Ectodermal cell (in vitro differentiated cells): Measurements from ENCODE around the gene EEF2.
"Not testable (repeated sequence)": the region's sequence is repeated elsewhere in the genome, so short reads cannot be mapped to it uniquely, and the experiment has no call there.

Experiments used
- H3K27ac ChIP-seq: 2 replicates; pipeline ENCODE4 v1.7.0; 2013; ENCODE audit warnings: mild to moderate bottlenecking, low read depth, low read length; ENCODE audit not compliant: insufficient read depth, poor library complexity, severe bottlenecking
- H3K27me3 ChIP-seq: 2 replicates; pipeline ENCODE4 v1.7.0; 2013; ENCODE audit warnings: mild to moderate bottlenecking, low read length; ENCODE audit not compliant: insufficient read depth, control insufficient read depth, poor library complexity, severe bottlenecking
- H3K36me3 ChIP-seq: one replicate; pipeline ENCODE4 v1.7.0; 2013; ENCODE audit warnings: low read length; ENCODE audit not compliant: control insufficient read depth, insufficient read depth
- H3K4me1 ChIP-seq: one replicate; pipeline ENCODE4 v1.7.0; 2013; ENCODE audit warnings: low read length; ENCODE audit not compliant: control insufficient read depth, insufficient read depth
- H3K4me3 ChIP-seq: 2 replicates; pipeline ENCODE4 v1.7.0; 2013; ENCODE audit warnings: low read depth, low read length, control low read depth; ENCODE audit not compliant: insufficient read depth
- H3K9me3 ChIP-seq: 2 replicates; pipeline ENCODE4 v1.7.0; 2013; ENCODE audit warnings: mild to moderate bottlenecking, low read length, moderate library complexity; ENCODE audit not compliant: control insufficient read depth
- WGBS, 2 experiments: methylation state at CpG; one replicate each; pipeline ENCODE4 v1.1.7; 2013; ENCODE audit warnings: missing lambda C conversion rate in 2 of 2; 5-methylcytosine and 5-hydroxymethylcytosine counted together

Gene EEF2

DNA sequence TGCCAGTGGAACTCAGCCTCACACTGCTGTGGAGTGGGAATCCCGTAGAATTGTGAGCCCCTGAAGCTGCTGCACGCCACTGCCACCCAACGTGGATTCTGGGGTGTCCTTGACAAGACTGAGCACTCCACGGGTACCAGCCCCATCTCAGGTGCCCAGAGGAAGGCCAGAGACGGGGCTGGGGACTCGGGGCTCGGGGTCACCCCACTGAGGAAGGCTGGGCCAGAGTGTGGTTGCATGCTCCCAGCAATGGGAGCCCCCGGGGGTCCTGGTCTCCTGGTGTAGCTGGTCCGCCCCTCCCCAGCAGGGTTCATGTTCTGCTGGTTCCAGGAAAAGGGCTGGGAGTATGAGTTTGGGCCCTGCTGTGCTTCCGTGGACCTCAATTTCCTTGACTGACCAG is 29.6 kb downstream of the EEF2 start:
- Histone ChIP-seq H3K4me1 (peaks cover 9% of the 10 kb centered on the region), H3K4me3 (no peak overlapping the region), H3K27me3 (no peaks in the 10 kb centered on the region), H3K36me3 (peaks cover 11% of the 10 kb centered on the region), H3K27ac (no peak overlapping the region), H3K9me3 (no peaks in the 10 kb centered on the region)
- WGBS, 2 experiments: 94 to 96% methylated on average over 10 of the region's 10 CpGs

DNA sequence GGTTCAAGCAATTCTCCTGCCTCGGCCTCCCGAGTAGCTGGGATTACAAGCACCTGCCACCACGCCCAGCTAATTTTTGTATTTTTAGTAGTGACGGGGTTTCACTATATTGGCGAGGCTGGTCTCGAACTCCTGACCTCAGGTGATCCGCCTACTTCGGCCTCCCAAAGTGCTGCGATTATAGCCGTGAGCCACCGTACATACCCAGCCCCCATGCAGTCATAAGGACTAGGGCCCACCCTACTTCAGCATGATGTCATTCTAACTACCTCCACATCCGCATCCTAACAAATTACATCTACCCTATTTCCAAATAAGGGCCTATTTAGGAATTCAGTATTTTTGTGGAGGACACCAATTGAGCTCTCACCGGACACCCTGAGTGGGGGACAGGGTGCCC is 30.0 kb downstream of the EEF2 start:
- not testable (repeated sequence) for H3K27ac ChIP-seq, H3K9me3 ChIP-seq, H3K27me3 ChIP-seq, H3K4me3 ChIP-seq, H3K4me1 ChIP-seq
- 88% methylated on average over 13 of the region's 13 CpGs for WGBS, 2 experiments
- peaks cover 10% of the 10 kb centered on the region for H3K36me3 ChIP-seq

DNA sequence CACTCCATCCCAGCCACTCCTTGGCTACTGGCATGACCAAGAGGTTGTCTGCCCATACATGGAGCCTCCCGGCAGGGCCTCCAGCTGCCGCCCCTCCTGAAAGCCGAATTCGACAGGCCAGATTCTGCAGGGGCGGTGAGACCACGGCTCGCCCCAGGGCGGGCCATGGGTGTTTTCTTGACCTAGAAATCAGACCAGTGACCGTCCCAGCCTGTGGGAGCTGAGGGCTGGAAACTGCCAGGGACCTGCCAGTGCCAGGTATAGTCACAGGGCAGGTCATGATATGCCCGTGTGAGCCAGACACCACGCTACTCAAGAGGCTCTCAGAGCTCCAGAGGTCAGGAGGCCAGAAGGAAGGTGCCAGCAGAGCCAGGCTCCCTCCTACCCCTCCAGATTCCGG is 31.2 kb downstream of the EEF2 start:
- H3K27me3 ChIP-seq: no peaks in the 10 kb centered on the region
- H3K27ac ChIP-seq: no peak overlapping the region
- H3K4me3 ChIP-seq: no peak overlapping the region
- no peaks in the 10 kb centered on the region for H3K9me3 ChIP-seq
- peaks cover 9% of the 10 kb centered on the region for H3K4me1 ChIP-seq
- WGBS, 2 experiments: 91 to 92% methylated on average over 12 of the region's 12 CpGs
- peaks cover 6% of the 10 kb centered on the region for H3K36me3 ChIP-seq

DNA sequence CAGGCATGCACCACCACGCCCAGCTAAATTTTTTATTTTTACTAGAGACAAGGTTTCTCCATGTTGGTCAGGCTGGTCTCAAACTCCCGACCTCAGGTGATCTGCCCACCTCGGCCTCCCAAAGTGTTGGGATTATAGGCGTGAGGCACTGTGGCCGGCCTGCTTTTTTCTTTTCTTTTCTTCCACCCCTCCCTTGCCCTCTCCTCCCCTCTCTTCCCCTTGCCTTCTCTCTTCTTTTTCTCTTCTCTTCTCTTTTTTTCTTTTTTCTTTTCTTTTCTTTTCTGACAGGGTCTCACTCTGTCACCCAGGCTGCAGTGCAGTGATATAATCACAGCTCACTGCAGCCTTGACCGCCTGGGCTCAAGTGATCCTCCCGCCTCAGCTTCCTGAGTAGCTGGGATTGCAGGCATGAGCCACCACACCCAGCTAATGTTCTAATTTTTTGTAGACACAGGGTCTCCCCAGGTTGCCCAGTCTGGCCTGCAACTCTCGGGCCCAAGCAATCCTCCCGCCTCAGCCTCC is 32.4 kb downstream of the EEF2 start:
- not testable (repeated sequence) for H3K4me3 ChIP-seq, H3K27ac ChIP-seq, H3K4me1 ChIP-seq, H3K9me3 ChIP-seq, H3K36me3 ChIP-seq, H3K27me3 ChIP-seq
- WGBS, 2 experiments: 91 to 93% methylated on average over 9 of the region's 9 CpGs

DNA sequence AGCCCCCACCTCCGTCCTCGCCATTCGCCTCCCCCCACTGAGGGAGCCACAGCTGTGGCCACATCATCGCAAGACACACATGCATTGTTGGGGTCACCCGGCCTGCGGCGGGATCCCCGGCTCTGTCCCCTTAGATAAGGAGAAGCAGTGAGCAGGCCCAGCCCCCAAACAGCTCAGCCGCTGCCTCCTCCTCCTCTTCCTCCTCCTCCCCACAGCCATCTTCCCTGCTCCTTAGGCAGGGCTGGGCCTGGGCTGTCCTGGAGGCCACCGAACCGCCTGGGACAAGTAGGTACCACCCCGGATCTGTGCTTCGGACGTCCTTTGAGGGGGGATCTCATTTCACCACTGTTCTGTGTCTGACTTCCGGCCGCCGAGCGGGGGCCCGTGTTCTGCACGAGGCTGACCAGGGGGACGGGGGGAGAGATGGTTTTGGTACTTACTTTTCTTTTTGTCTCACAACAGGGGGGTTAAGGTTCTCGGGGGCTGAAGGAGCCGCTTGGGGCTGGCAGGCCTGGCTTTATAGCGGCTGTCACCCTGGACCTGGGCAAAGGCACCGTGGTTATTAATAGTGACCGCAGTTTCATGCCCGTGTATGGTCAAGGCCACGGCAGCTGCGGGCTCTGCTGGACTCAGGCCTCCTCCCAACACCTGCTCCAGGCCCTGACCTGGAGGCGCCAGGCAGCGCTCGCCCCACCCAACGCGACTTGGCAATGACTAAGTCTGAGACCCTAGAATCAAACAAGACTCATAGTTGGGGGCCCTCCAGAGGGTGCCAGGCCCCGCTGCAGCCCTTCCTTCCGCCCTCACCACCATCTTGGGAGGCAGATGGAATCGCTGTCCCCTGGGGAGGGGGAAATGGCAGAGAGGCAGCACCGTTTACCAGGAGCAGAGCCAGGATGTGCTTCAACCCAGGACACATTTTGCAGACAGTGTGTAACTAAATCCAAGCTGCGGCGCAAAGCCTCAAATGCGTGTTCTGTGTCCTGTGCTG is 34.1 kb downstream of the EEF2 start:
- Histone ChIP-seq H3K27ac (no peak overlapping the region), H3K27me3 (no peaks in the 10 kb centered on the region), H3K9me3 (no peaks in the 10 kb centered on the region), H3K4me3 (no peak overlapping the region), H3K36me3 (no peaks in the 10 kb centered on the region), H3K4me1 (peaks cover 9% of the 10 kb centered on the region)
- 81 to 85% methylated on average over 41 of the region's 41 CpGs for WGBS, 2 experiments

DNA sequence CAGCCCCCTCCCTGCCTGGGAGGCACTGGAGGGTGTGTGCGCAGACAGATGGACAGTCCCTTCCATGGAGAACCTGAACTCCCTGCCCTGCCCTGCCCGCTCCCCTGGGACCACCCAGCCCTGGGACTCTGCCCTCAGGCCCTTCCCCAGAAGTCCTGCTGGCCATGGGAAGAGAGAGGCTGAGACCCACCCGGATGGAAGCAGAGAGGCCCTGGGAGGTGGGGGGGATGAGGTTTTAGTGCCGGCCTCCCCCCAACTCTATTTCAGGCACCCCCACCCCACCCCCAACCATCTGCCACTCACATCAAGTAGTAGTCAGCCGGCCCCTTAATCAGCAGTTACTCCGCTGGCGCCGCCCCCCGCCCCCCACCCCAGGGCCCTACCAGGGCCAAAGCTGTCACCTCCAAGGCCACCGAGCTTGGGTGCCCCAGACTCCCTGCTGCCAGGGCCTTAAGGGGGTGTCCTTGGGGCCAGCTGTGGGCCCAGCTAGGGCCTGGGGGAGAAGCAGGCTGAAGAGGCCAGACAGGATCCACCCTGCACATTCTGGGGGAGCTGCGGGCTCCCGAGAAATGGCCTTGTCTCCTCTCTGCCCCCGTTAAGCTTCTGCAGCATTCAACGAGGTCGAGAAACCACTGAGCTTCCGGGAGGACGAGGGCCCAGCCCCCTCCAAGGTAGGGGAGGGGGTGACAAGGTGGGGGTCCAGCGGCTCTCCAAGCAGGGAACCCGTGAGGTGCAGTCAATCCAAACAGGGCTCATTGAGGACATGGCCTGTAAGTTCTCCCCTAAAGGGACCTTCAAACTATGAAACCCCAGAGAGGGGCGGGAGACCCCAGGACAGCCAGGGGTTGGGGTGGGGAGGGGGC is 35.0 kb downstream of the EEF2 start:
- no peaks in the 10 kb centered on the region for H3K27me3 ChIP-seq
- WGBS, 2 experiments: 82 to 84% methylated on average over 18 to 19 of the region's 20 CpGs
- H3K27ac ChIP-seq: no peak overlapping the region
- no peak overlapping the region for H3K4me3 ChIP-seq
- H3K36me3 ChIP-seq: no peaks in the 10 kb centered on the region
- H3K4me1 ChIP-seq: peaks cover 9% of the 10 kb centered on the region
- no peaks in the 10 kb centered on the region for H3K9me3 ChIP-seq

DNA sequence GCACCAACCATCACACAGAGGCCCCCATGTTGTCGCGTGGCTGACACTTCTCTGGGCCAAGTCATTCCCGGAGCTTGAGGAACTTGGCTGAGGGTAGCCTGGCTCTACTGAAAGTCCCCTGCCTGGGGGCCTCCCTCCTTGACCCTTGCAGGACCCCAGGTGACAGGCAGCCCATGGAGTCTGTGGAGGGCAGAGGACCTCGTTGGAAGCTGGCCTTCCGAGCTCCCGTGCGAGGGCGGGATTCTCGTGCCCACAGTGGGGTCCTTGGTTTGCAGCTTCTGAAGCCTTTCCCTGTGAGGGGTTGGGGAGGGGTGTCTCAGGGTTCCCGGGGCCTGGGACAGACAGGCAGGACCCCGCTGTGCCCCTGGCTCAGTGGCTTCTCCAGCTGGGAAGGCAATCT is 36.0 kb downstream of the EEF2 start:
- H3K36me3 ChIP-seq: no peaks in the 10 kb centered on the region
- no peaks in the 10 kb centered on the region for H3K27me3 ChIP-seq
- peaks cover 9% of the 10 kb centered on the region for H3K4me1 ChIP-seq
- H3K9me3 ChIP-seq: no peaks in the 10 kb centered on the region
- H3K27ac ChIP-seq: no peak overlapping the region
- 89 to 90% methylated on average over 11 of the region's 11 CpGs for WGBS, 2 experiments
- no peak overlapping the region for H3K4me3 ChIP-seq

DNA sequence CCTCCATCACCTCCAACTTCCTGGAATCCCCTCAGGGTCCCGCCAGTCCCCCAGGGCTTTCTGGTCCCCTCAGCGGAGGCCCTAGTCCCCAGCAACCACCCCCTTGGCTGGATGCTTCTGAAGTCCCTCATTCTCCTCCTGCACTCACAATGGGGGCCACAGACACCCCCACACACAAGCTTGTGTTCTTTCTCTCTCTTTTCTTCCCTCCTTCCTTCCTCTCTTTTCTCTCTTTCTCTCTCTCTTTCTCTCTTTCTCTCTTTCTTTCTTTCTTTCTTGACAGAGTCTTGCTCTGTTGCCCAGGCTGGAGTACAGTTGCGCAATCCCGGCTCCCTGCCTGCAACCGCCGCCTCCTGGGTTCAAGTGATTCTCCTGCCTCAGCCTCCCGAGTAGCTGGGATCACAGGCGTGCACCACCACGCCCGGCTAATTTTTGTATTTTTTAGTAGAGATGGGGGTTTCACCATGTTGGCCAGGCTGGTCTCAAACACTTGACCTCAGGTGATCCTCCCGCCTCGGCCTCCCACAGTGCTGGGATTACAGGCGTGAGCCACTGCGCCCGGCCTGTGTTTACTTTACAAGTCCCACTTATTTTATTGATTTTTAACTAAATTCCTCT is 37.8 kb downstream of the EEF2 start:
- not testable (repeated sequence) for H3K27ac ChIP-seq, H3K27me3 ChIP-seq, H3K9me3 ChIP-seq, H3K4me1 ChIP-seq, H3K4me3 ChIP-seq, H3K36me3 ChIP-seq
- 87 to 95% methylated on average over 15 of the region's 15 CpGs for WGBS, 2 experiments

DNA sequence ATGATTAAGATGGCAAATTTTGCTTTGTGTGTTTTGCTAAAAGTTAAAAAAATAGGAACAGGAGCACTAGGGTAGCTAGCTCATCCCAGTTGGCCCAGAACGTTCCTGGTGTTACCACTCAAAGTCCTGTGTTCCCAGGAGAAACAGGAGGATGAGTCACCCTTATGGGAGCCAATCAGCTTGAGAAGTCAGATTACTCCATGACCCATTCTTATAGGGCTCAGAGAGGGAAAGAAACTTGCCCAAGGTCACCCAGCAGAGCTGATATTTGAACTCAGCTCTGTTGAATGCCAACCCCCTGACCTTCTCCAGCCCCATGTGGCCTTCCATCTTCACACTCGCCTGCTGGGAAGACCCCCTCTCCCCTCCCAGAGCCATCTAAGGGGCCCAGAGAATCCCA is 39.4 kb downstream of the EEF2 start:
- no peaks in the 10 kb centered on the region for H3K36me3 ChIP-seq
- no peak overlapping the region for H3K27ac ChIP-seq
- 83 to 86% methylated on average over 2 of the region's 2 CpGs for WGBS, 2 experiments
- no peaks in the 10 kb centered on the region for H3K4me1 ChIP-seq
- H3K9me3 ChIP-seq: no peaks in the 10 kb centered on the region
- H3K27me3 ChIP-seq: no peaks in the 10 kb centered on the region
- H3K4me3 ChIP-seq: no peak overlapping the region
